ENCODE measurements around the gene PPIL6.
"Not testable (repeated sequence)": the region's sequence is repeated elsewhere in the genome, so short reads cannot be mapped to it uniquely, and the experiment has no call there.

PPIL6 gene

GRCh38 chr6:109465772-109466171 lies 25.3 kb upstream of the PPIL6 start:
- no peak overlapping the region for H4K91ac ChIP-seq (ENCODE audit: low read depth, low read length)
- no peak overlapping the region for H2AFZ ChIP-seq (ENCODE audit: insufficient read depth, low read length, poor library complexity)
- H3K9me3 ChIP-seq (ENCODE audit: insufficient read depth, low read depth, low read length) = no peaks in the 10 kb centered on the region
- no peak overlapping the region for H2BK12ac ChIP-seq (ENCODE audit: low read length)
- no CpG with 5 or more reads among the region's 7 CpGs for WGBS (ENCODE audit: extremely low coverage, insufficient coverage, insufficient read length)
- no peak overlapping the region for H4K8ac ChIP-seq (ENCODE audit: low read depth, low read length)
- H3K4me3 ChIP-seq (ENCODE audit: low read depth, low read length) = no peak overlapping the region
- H3K4me1 ChIP-seq (ENCODE audit: control insufficient read depth in 1 of 2, insufficient read depth in 2 of 2, low read length in 2 of 2) = no peaks in the 10 kb centered on the region
- no peak overlapping the region for H3K27ac ChIP-seq (ENCODE audit: low read depth, low read length)
- H2BK5ac ChIP-seq (ENCODE audit: low read depth, low read length, poor library complexity) = no peak overlapping the region
- H3K14ac ChIP-seq (ENCODE audit: low read length) = no peak overlapping the region
- no peak overlapping the region for H3K23ac ChIP-seq (ENCODE audit: low read length)
- no peak overlapping the region for H3K18ac ChIP-seq (ENCODE audit: low read length)
- no peak overlapping the region for H3K4ac ChIP-seq (ENCODE audit: low read depth, low read length)
- H3K79me1 ChIP-seq (ENCODE audit: low read length) = no peaks in the 10 kb centered on the region
- no peak overlapping the region for H3K4me2 ChIP-seq (ENCODE audit: low read length)
- H4K12ac ChIP-seq (ENCODE audit: low read depth, low read length) = no peak overlapping the region
- H3K36me3 ChIP-seq (ENCODE audit: control insufficient read depth in 1 of 2, insufficient read depth in 2 of 2, low read length in 2 of 2) = peaks cover 13 to 33% of the 10 kb centered on the region in 2 experiments
- no peak overlapping the region for H3K9ac ChIP-seq (ENCODE audit: low read length)
- H2BK120ac ChIP-seq (ENCODE audit: insufficient read depth, low read length, poor library complexity) = no peak overlapping the region
- no peaks in the 10 kb centered on the region for H3K27me3 ChIP-seq (ENCODE audit: insufficient read depth, low read length)
- H2AK5ac ChIP-seq (ENCODE audit: low read length) = no peak overlapping the region
- no peak for DNase-seq
- no peaks in the 10 kb centered on the region for H3K79me2 ChIP-seq (ENCODE audit: control insufficient read depth, insufficient read depth, low read length, poor library complexity)

GRCh38 chr6:109461733-109462526 lies 21.5 kb upstream of the PPIL6 start:
- no peak overlapping the region for H3K27ac ChIP-seq (ENCODE audit: low read depth, low read length)
- H3K14ac ChIP-seq (ENCODE audit: low read length) = no peak overlapping the region
- H3K4me1 ChIP-seq (ENCODE audit: control insufficient read depth in 1 of 2, insufficient read depth in 2 of 2, low read length in 2 of 2) = no peaks in the 10 kb centered on the region
- H2BK5ac ChIP-seq (ENCODE audit: low read depth, low read length, poor library complexity) = no peak overlapping the region
- H2BK120ac ChIP-seq (ENCODE audit: insufficient read depth, low read length, poor library complexity) = no peak overlapping the region
- no peak overlapping the region for H4K12ac ChIP-seq (ENCODE audit: low read depth, low read length)
- H3K4me2 ChIP-seq (ENCODE audit: low read length) = no peak overlapping the region
- H4K8ac ChIP-seq (ENCODE audit: low read depth, low read length) = no peak overlapping the region
- no peak for DNase-seq
- no peaks in the 10 kb centered on the region for H3K9me3 ChIP-seq (ENCODE audit: insufficient read depth, low read depth, low read length)
- peaks cover 6 to 16% of the 10 kb centered on the region in 2 experiments for H3K36me3 ChIP-seq (ENCODE audit: control insufficient read depth in 1 of 2, insufficient read depth in 2 of 2, low read length in 2 of 2)
- no peaks in the 10 kb centered on the region for H3K79me2 ChIP-seq (ENCODE audit: control insufficient read depth, insufficient read depth, low read length, poor library complexity)
- no peak overlapping the region for H3K4me3 ChIP-seq (ENCODE audit: low read depth, low read length)
- WGBS (ENCODE audit: extremely low coverage, insufficient coverage, insufficient read length) = no CpG with 5 or more reads among the region's 1 CpG
- H2AK5ac ChIP-seq (ENCODE audit: low read length) = no peak overlapping the region
- H3K23ac ChIP-seq (ENCODE audit: low read length) = no peak overlapping the region
- H4K91ac ChIP-seq (ENCODE audit: low read depth, low read length) = no peak overlapping the region
- no peak overlapping the region for H3K9ac ChIP-seq (ENCODE audit: low read length)
- H3K18ac ChIP-seq (ENCODE audit: low read length) = no peak overlapping the region
- no peak overlapping the region for H2BK12ac ChIP-seq (ENCODE audit: low read length)
- H3K27me3 ChIP-seq (ENCODE audit: insufficient read depth, low read length) = no peaks in the 10 kb centered on the region
- H3K4ac ChIP-seq (ENCODE audit: low read depth, low read length) = no peak overlapping the region
- no peaks in the 10 kb centered on the region for H3K79me1 ChIP-seq (ENCODE audit: low read length)
- H2AFZ ChIP-seq (ENCODE audit: insufficient read depth, low read length, poor library complexity) = no peak overlapping the region

- not testable (repeated sequence) for H3K79me2 ChIP-seq (ENCODE audit: control insufficient read depth, insufficient read depth, low read length, poor library complexity); H2AK5ac ChIP-seq (ENCODE audit: low read length); H4K12ac ChIP-seq (ENCODE audit: low read depth, low read length); DNase-seq; H3K79me1 ChIP-seq (ENCODE audit: low read length); H2AFZ ChIP-seq (ENCODE audit: insufficient read depth, low read length, poor library complexity); H3K4me1 ChIP-seq (ENCODE audit: control insufficient read depth in 1 of 2, insufficient read depth in 2 of 2, low read length in 2 of 2); H3K14ac ChIP-seq (ENCODE audit: low read length); H3K9ac ChIP-seq (ENCODE audit: low read length); H3K23ac ChIP-seq (ENCODE audit: low read length); H3K27ac ChIP-seq (ENCODE audit: low read depth, low read length); H2BK120ac ChIP-seq (ENCODE audit: insufficient read depth, low read length, poor library complexity); H2BK12ac ChIP-seq (ENCODE audit: low read length); H3K4ac ChIP-seq (ENCODE audit: low read depth, low read length); H2BK5ac ChIP-seq (ENCODE audit: low read depth, low read length, poor library complexity); H3K4me3 ChIP-seq (ENCODE audit: low read depth, low read length); H3K4me2 ChIP-seq (ENCODE audit: low read length); H3K9me3 ChIP-seq (ENCODE audit: insufficient read depth, low read depth, low read length); H4K8ac ChIP-seq (ENCODE audit: low read depth, low read length); H4K91ac ChIP-seq (ENCODE audit: low read depth, low read length); H3K27me3 ChIP-seq (ENCODE audit: insufficient read depth, low read length); H3K18ac ChIP-seq (ENCODE audit: low read length)
- peaks cover 6 to 13% of the 10 kb centered on the region in 2 experiments for H3K36me3 ChIP-seq (ENCODE audit: control insufficient read depth in 1 of 2, insufficient read depth in 2 of 2, low read length in 2 of 2)
- no CpG with 5 or more reads among the region's 1 CpG for WGBS (ENCODE audit: extremely low coverage, insufficient coverage, insufficient read length)
These were observed 20.8 kb upstream of the PPIL6 start for GRCh38 chr6:109461205-109461604.

- H2BK12ac ChIP-seq (ENCODE audit: low read length) = no peak overlapping the region
- no peak overlapping the region for H3K18ac ChIP-seq (ENCODE audit: low read length)
- no peak for DNase-seq
- no peak overlapping the region for H4K12ac ChIP-seq (ENCODE audit: low read depth, low read length)
- H3K79me2 ChIP-seq (ENCODE audit: control insufficient read depth, insufficient read depth, low read length, poor library complexity) = peaks cover 5% of the 10 kb centered on the region
- no peak overlapping the region for H2BK5ac ChIP-seq (ENCODE audit: low read depth, low read length, poor library complexity)
- no peak overlapping the region for H3K9ac ChIP-seq (ENCODE audit: low read length)
- H4K91ac ChIP-seq (ENCODE audit: low read depth, low read length) = no peak overlapping the region
- no peak overlapping the region for H3K4ac ChIP-seq (ENCODE audit: low read depth, low read length)
- H2AK5ac ChIP-seq (ENCODE audit: low read length) = no peak overlapping the region
- peaks cover 4% of the 10 kb centered on the region for H3K79me1 ChIP-seq (ENCODE audit: low read length)
- H3K27me3 ChIP-seq (ENCODE audit: insufficient read depth, low read length) = no peaks in the 10 kb centered on the region
- no peak overlapping the region for H3K4me2 ChIP-seq (ENCODE audit: low read length)
- H3K27ac ChIP-seq (ENCODE audit: low read depth, low read length) = no peak overlapping the region
- H3K4me1 ChIP-seq (ENCODE audit: control insufficient read depth in 1 of 2, insufficient read depth in 2 of 2, low read length in 2 of 2) = peaks cover 5 to 7% of the 10 kb centered on the region in 2 experiments
- H3K4me3 ChIP-seq (ENCODE audit: low read depth, low read length) = no peak overlapping the region
- H3K14ac ChIP-seq (ENCODE audit: low read length) = no peak overlapping the region
- no peak overlapping the region for H4K8ac ChIP-seq (ENCODE audit: low read depth, low read length)
- WGBS (ENCODE audit: extremely low coverage, insufficient coverage, insufficient read length) = no CpG with 5 or more reads among the region's 3 CpGs
- H2AFZ ChIP-seq (ENCODE audit: insufficient read depth, low read length, poor library complexity) = no peak overlapping the region
- H3K23ac ChIP-seq (ENCODE audit: low read length) = no peak overlapping the region
- H2BK120ac ChIP-seq (ENCODE audit: insufficient read depth, low read length, poor library complexity) = no peak overlapping the region
- H3K9me3 ChIP-seq (ENCODE audit: insufficient read depth, low read depth, low read length) = peaks cover 1% of the 10 kb centered on the region
- peaks cover 0 to 6% of the 10 kb centered on the region in 2 experiments for H3K36me3 ChIP-seq (ENCODE audit: control insufficient read depth in 1 of 2, insufficient read depth in 2 of 2, low read length in 2 of 2)
These were observed 19.9 kb upstream of the PPIL6 start for GRCh38 chr6:109460161-109460829.
